ENCODE data around the gene RUNX2.

DNA sequence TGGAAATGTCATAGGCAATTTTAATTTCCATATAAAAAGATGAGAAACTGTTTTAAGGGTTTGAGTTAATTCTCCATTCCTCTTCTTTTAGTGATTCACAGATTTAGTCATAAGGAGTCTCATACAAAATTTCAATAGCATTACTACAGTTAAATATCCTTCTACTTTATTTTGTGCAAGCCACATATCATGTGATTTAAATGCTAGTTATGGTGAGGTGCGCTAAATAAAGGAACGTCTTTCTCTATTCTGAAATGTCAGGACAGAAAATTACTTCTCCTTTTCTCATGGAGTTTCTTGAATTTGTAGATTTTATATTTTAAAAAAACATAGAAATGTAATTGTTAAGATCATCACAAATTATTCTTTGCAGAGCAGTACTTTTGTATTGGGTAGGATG is 99.6 kb downstream of the RUNX2 start:
- TF ChIP-seq, protein P1, sequence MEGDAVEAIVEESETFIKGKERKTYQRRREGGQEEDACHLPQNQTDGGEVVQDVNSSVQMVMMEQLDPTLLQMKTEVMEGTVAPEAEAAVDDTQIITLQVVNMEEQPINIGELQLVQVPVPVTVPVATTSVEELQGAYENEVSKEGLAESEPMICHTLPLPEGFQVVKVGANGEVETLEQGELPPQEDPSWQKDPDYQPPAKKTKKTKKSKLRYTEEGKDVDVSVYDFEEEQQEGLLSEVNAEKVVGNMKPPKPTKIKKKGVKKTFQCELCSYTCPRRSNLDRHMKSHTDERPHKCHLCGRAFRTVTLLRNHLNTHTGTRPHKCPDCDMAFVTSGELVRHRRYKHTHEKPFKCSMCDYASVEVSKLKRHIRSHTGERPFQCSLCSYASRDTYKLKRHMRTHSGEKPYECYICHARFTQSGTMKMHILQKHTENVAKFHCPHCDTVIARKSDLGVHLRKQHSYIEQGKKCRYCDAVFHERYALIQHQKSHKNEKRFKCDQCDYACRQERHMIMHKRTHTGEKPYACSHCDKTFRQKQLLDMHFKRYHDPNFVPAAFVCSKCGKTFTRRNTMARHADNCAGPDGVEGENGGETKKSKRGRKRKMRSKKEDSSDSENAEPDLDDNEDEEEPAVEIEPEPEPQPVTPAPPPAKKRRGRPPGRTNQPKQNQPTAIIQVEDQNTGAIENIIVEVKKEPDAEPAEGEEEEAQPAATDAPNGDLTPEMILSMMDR (IDR thresholded peaks at IDR 0.05 in 8 of 11, conservative IDR thresholded peaks at IDR 0.05 in 3 of 11): no peak
- no peak for TF ChIP-seq POLR2A (IDR thresholded peaks at IDR 0.05)
- no peak for TF ChIP-seq POLR2AphosphoS5 (IDR thresholded peaks at IDR 0.05)

All from spleen (tissue), 7 donors.